ENCODE results near the gene GPC5.

GRCh38 chr13:91768746-91769145 is 370.3 kb downstream of the GPC5 start:
- TF ChIP-seq ZNF114 (tag by site-specific recombination; IDR thresholded peaks at IDR 0.05) (no peak), CTCF (tag by site-specific recombination; IDR thresholded peaks at IDR 0.05) (no peak), ZNF274 (IDR thresholded peaks at IDR 0.05; ENCODE audit: low read length) (no peak), ZNF274 (tag by site-specific recombination; IDR thresholded peaks at IDR 0.05; ENCODE audit: borderline replicate concordance) (no peak), REST (tag by site-specific recombination; IDR thresholded peaks at IDR 0.05) (no peak), TRIM28 (IDR thresholded peaks at IDR 0.05; ENCODE audit: borderline replicate concordance, low read length) (no peak), ZBTB44 (tag by site-specific recombination; IDR thresholded peaks at IDR 0.05) (no peak), ELK4 (IDR thresholded peaks at IDR 0.05; ENCODE audit: borderline replicate concordance, low read depth, low read length) (no peak), ZNF645 (tag by site-specific recombination; IDR thresholded peaks at IDR 0.05) (no peak), PBX3 (CRISPR knock-in tag; IDR thresholded peaks at IDR 0.05) (no peak), ZNF26 (tag by site-specific recombination; IDR thresholded peaks at IDR 0.05) (no peak), SP2 (tag by site-specific recombination; IDR thresholded peaks at IDR 0.05) (no peak), ZBTB8A (tag by site-specific recombination; IDR thresholded peaks at IDR 0.05) (no peak), ZSCAN30 (tag by site-specific recombination; IDR thresholded peaks at IDR 0.05) (no peak)

Data from HEK293 (cell line).